Nephron (organoid): ENCODE results near the gene PDLIM1.

ENCODE experiments used
- H3K27ac Mint-ChIP-seq, 3 experiments: 2 replicates each; pipeline ENCODE4 v1.8.0; 2020; ENCODE audit warnings: mixed read lengths in 3 of 3, mild to moderate bottlenecking in 2 of 3, moderate library complexity in 1 of 3
- H3K27me3 Mint-ChIP-seq: 2 replicates; pipeline ENCODE4 v1.8.0; 2021; ENCODE audit warnings: low read depth, mild to moderate bottlenecking, moderate library complexity, mixed read lengths
- H3K36me3 Mint-ChIP-seq: 2 replicates; pipeline ENCODE4 v1.8.0; 2020; ENCODE audit warnings: low read depth, mixed read lengths
- H3K4me1 Mint-ChIP-seq: 2 replicates; pipeline ENCODE4 v1.8.0; 2020; ENCODE audit warnings: mixed read lengths
- H3K4me3 Mint-ChIP-seq, 3 experiments: 2 replicates each; pipeline ENCODE4 v1.8.0; 2020; ENCODE audit warnings: mild to moderate bottlenecking in 3 of 3, mixed read lengths in 3 of 3, moderate library complexity in 2 of 3
- H3K9me3 Mint-ChIP-seq: 2 replicates; pipeline ENCODE4 v1.8.0; 2020; ENCODE audit warnings: mixed read lengths
- TF ChIP-seq, protein P1 (sequence below), 3 experiments: fragments of 200-600 bp; sonication (generic); IDR thresholded peaks; one replicate each; pipeline ENCODE4 v1.5.0; 2021; ENCODE audit warnings: antibody characterized with exemption in 3 of 3; ENCODE audit not compliant: unreplicated experiment in 3 of 3

PDLIM1 gene, protein sequence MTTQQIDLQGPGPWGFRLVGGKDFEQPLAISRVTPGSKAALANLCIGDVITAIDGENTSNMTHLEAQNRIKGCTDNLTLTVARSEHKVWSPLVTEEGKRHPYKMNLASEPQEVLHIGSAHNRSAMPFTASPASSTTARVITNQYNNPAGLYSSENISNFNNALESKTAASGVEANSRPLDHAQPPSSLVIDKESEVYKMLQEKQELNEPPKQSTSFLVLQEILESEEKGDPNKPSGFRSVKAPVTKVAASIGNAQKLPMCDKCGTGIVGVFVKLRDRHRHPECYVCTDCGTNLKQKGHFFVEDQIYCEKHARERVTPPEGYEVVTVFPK

DNA sequence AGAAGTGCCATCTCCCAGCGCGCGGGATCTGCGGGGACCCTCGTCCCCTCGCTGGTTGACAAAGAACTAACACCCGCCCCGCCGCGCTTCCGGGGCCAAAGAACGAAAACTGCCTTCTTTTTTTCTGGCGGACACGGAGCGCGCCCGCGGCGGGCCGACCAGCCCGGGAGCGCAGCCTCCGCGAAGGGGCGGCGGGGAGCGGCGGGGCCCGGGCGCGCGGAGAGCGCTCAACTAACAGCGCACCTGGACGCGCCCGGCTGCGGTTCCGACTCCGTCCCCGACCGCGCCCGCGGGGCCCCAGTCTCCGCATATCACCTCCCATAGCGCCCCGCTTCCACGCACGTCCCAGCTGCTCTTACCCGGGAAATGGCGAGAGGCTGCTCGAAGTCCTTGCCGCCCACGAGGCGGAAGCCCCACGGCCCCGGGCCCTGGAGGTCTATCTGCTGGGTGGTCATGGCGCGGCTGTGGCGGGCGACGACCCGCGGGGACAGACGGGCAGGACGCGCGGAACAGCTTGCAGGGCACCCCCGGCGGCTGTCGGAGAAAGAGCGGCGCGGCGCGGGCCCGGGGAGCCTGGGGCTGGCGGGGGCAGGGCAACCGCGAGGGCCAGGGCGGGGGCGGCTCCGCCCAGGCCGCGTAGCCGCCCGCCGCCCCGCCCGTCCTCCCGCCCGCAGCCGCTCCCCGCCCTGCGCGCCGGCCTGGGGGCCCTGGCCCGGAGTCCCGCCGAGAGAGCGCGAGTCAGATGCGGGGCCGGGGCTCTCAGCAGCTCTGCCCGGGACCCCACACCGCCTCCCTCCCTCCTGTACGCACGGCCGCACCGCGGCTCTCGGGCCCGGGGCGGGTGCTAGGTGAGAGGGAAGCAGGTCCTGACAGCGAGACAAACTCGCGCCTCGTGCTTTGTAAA, at the start of gene PDLIM1:
PDLIM1 (minus strand) TSS at position 543 of the 904 bp plus-strand sequence; CDS start at position 455, 88 bp downstream.
- TF ChIP-seq, protein P1, sequence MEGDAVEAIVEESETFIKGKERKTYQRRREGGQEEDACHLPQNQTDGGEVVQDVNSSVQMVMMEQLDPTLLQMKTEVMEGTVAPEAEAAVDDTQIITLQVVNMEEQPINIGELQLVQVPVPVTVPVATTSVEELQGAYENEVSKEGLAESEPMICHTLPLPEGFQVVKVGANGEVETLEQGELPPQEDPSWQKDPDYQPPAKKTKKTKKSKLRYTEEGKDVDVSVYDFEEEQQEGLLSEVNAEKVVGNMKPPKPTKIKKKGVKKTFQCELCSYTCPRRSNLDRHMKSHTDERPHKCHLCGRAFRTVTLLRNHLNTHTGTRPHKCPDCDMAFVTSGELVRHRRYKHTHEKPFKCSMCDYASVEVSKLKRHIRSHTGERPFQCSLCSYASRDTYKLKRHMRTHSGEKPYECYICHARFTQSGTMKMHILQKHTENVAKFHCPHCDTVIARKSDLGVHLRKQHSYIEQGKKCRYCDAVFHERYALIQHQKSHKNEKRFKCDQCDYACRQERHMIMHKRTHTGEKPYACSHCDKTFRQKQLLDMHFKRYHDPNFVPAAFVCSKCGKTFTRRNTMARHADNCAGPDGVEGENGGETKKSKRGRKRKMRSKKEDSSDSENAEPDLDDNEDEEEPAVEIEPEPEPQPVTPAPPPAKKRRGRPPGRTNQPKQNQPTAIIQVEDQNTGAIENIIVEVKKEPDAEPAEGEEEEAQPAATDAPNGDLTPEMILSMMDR (IDR thresholded peaks at IDR 0.05; ENCODE audit: unreplicated experiment in 3 of 3) = peak in 1 of 3 experiments; percentile 19
- H3K27ac Mint-ChIP-seq = peak within 1 kb of the TSS; percentile 51 to 90 (median 82)
- peaks cover 34% of the 10 kb centered on the region for H3K27me3 Mint-ChIP-seq
- H3K36me3 Mint-ChIP-seq = no peaks in the 10 kb centered on the region
- H3K4me3 Mint-ChIP-seq = peak within 1 kb of the TSS; percentile 84 to 93 (median 91)
- H3K9me3 Mint-ChIP-seq = no peaks in the 10 kb centered on the region
- H3K4me1 Mint-ChIP-seq = peaks cover 36% of the 10 kb centered on the region

DNA sequence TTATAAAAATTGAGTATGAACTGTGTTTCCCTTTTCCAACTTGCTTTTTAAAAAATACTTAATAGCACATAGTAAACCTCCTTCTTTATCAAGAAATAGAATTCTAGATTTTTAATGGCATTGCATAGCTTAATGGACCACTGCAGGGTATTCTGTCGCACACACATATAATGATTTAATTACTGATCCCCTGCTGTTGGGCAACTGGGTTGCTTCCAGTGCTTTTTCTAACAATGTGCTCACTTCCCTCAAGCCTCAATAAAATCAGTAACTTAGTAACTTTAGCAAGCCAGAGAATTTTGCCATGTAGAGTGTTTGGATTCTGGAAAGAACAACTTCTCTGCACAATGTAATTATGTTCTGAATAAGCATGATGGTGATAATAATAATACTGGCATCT, 49.1 kb upstream of the PDLIM1 start:
- Mint-ChIP-seq H3K4me1 (peaks cover 10% of the 10 kb centered on the region), H3K27me3 (no peaks in the 10 kb centered on the region), H3K9me3 (no peaks in the 10 kb centered on the region), H3K27ac (no peak overlapping the region), H3K4me3 (no peak overlapping the region), H3K36me3 (peaks cover 8% of the 10 kb centered on the region)
- TF ChIP-seq, protein P1 (IDR thresholded peaks at IDR 0.05; ENCODE audit: unreplicated experiment in 3 of 3) = no peak

DNA sequence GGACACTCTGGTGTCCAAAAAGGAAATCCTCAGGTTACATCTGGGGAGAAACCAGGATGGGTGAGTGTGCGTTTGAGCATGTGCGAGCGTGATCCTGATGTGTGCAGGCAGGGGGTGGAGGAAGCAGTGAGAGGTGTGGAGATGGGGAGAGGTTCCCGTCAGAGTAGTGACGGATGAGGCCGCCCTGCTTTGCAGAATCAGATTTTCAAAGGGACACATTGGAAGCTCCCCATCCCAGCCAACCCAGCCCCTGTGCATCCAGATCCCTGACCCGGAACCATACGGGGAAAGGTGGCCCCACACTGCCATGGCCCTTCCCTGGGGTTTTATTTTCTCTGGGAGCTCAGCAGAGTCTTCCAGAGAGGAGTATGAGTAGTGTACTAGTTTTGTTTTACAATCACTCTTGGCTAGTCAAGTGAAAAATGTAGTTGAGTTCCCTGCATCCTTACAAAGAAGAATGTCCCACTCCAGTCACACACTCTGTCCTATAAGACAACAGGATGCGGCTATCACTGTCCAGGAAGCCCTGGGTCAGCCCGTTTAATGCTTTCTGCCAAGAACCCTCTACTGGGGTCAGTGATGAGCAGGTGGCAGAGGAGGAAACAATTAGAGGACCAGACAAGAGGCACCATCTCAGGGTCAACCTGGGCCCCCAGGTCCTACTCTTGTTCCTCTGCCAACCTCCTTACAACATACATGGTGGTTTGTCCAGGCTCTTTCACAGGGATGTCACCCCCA, 46.8 kb upstream of the PDLIM1 start:
- TF ChIP-seq, protein P1 (IDR thresholded peaks at IDR 0.05; ENCODE audit: unreplicated experiment in 3 of 3) = no peak
- no peaks in the 10 kb centered on the region for H3K27me3 Mint-ChIP-seq
- peaks cover 11% of the 10 kb centered on the region for H3K36me3 Mint-ChIP-seq
- H3K9me3 Mint-ChIP-seq = no peaks in the 10 kb centered on the region
- H3K4me3 Mint-ChIP-seq = no peak overlapping the region
- no peak overlapping the region for H3K27ac Mint-ChIP-seq
- H3K4me1 Mint-ChIP-seq = peaks cover 10% of the 10 kb centered on the region

DNA sequence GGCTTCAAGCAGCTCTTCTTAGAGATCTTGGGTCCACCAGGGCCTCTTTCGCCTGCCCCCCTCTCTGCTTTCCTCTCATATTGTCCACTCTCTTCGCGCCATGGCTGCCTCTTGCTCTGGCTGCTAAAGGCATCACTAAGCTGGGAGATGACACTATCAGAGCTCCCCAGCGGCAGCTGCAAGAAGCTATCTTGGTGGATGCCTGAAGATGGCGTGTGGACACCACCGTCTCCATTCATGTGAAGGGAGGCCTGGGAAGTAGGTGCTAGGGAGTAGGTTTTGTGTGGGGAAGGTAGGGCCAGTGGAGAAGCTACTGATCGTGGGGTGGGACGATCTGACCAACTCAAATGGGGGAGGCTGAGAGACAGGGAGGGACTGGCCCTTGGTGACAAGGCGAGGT, 45.9 kb upstream of the PDLIM1 start:
- Mint-ChIP-seq H3K27ac (no peak overlapping the region), H3K27me3 (no peaks in the 10 kb centered on the region), H3K36me3 (peaks cover 11% of the 10 kb centered on the region), H3K4me3 (no peak overlapping the region), H3K4me1 (peaks cover 5% of the 10 kb centered on the region), H3K9me3 (no peaks in the 10 kb centered on the region)
- TF ChIP-seq, protein P1 (IDR thresholded peaks at IDR 0.05; ENCODE audit: unreplicated experiment in 3 of 3) = no peak

DNA sequence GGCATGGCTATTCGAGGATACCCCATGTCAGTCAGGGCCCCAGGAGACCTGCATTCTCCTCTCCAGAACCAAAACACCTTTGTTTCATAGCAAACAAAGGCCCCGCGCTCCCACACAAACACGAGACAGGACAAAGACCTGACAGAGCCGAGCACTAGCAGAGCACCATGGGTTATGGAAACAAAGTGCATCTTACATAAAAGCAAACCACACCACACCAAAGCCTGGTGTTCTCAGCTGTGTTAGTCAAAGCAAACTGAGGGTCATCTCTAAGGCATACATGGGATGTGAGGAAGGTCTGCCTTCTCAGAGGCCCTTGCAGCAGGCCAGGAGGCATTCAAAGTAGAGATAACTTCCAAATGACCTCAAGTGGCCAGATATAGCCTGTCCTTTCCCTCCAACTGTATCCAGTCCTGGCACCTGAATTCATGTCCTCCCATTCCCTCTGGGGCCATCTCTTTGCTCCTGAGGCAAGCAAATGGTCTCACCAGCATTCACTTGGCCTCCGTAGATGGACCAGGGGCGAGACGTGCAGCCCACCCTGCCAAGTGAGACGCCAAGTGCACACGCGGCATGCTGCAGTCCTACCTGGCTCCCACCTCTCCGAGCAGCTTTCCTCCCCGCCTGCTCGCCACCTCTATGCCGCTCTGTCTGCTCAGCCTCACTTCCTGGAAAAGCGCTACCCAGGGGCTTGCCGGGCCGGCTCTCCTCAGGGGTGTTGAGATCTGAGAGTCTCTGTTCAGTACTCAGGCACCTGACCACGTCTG, 45.3 kb upstream of the PDLIM1 start:
- no peaks in the 10 kb centered on the region for H3K9me3 Mint-ChIP-seq

More for the DNA sequence above, 45.3 kb upstream of the PDLIM1 start:
- H3K27ac Mint-ChIP-seq = no peak overlapping the region
- no peak overlapping the region for H3K4me3 Mint-ChIP-seq
- no peaks in the 10 kb centered on the region for H3K27me3 Mint-ChIP-seq
- peaks cover 11% of the 10 kb centered on the region for H3K36me3 Mint-ChIP-seq
- H3K4me1 Mint-ChIP-seq = peaks cover 1% of the 10 kb centered on the region
- TF ChIP-seq, protein P1 (IDR thresholded peaks at IDR 0.05; ENCODE audit: unreplicated experiment in 3 of 3) = no peak
